Breast epithelium (tissue), 4 donors: Measurements from ENCODE around the gene PDLIM7. TPM values are rescaled to one million over a fixed set of nuclear protein-coding genes. Genes with fewer than 3 reads are reported as not detected.
A peak's percentile ranks its signal among the peaks of the same experiment; 100 is the strongest.

ENCODE experiments used
- DNase-seq, 2 donors: peaks; one replicate each; pipeline ENCODE4 v3.0.0-alpha.2; 2019; ENCODE audit warnings: low spot score in 2 of 2
- H3K27ac ChIP-seq, 2 donors: fragments of 200-600 bp; sonication (generic) in 1 of 2; one replicate each; pipeline ENCODE4 v1.5.1; 2016 to 2019; ENCODE audit warnings: mild to moderate bottlenecking in 1 of 2
- H3K27me3 ChIP-seq, 2 donors: fragments of 200-600 bp; sonication (generic) in 1 of 2; one replicate each; pipeline versions ENCODE4 v1.5.1 to v1.6.0; 2017 to 2019; ENCODE audit warnings: control low read depth in 1 of 2, mild to moderate bottlenecking in 1 of 2
- H3K36me3 ChIP-seq: fragments of 200-600 bp; one replicate; pipeline ENCODE4 v1.5.1; 2019
- H3K4me1 ChIP-seq, 2 donors: fragments of 200-600 bp; sonication (generic); one replicate each; pipeline ENCODE4 v1.5.1; 2016 to 2019; ENCODE audit warnings: control low read depth in 1 of 2
- H3K4me3 ChIP-seq, 3 donors: fragments of 200-600 bp; sonication (generic); 1 replicate in 2 of 3; 2 replicates in 1 of 3; pipeline ENCODE4 v1.5.1; 2016 to 2019; ENCODE audit warnings: mild to moderate bottlenecking in 3 of 3, moderate library complexity in 2 of 3
- H3K9me3 ChIP-seq, 2 donors: fragments of 200-600 bp; sonication (generic) in 1 of 2; one replicate each; pipeline ENCODE4 v1.5.1; 2016 to 2019; ENCODE audit warnings: control low read depth in 1 of 2
- POLR2A ChIP-seq: fragments of 450-650 bp; IDR thresholded peaks from one replicate; pipeline ENCODE4 v1.6.1; 2016; ENCODE audit warnings: antibody characterized with exemption, mild to moderate bottlenecking, moderate library complexity
- POLR2AphosphoS5 ChIP-seq, 3 donors: sonication (generic); formaldehyde crosslinking; IDR thresholded peaks; one replicate each; pipeline ENCODE4 v1.6.1; 2017; ENCODE audit warnings: antibody characterized with exemption in 3 of 3
- intact Hi-C: fragments of 100-400 bp; cut with DNase I; formaldehyde crosslinking; loops from one replicate; pipeline ENCODE4 v1.15.1; 2023; ENCODE audit warnings: low total_unique reads
- total RNA-seq, 3 donors: library from RNA; depleted of rRNA; stranded (reverse); fragments of >200 nt; gene quantifications; one replicate each; pipeline ENCODE4 v1.1.0, GENCODE V29; 2016
- TF ChIP-seq, protein P1 (sequence below), 3 donors: fragments of 450-650 bp; IDR thresholded peaks; one replicate each; pipeline ENCODE4 v1.5.1; 2016 to 2017; ENCODE audit warnings: antibody characterized with exemption in 3 of 3, mild to moderate bottlenecking in 3 of 3, moderate library complexity in 3 of 3

Gene PDLIM7
- total RNA-seq, 3 donors from 2014 or later = 17.1 to 61.9 (median 42.6) TPM

DNA sequence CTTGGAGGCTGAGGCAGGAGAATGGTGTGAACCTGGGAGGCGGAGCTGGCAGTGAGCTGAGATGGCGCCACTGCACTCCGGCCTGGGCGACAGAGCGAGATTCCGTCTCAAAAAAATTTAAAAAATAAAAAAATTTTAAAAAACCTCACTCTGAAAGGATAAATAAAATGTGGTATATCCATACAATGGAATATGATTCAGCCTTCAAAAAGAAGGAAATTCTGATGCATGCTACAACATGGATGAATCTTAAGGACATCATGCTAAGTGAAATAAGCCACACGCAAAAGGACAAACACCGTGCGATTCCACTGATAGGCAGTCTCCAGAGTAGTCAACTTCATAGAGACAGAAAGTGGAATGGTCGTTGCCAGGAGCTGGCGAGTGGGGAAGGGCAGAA lies 32.4 kb downstream of the PDLIM7 start:
- intact Hi-C loops = no loop called here
- no peak for DNase-seq
- Histone ChIP-seq H3K9me3 (no peaks in the 10 kb centered on the region), H3K27ac (no peak overlapping the region), H3K27me3 (no peaks in the 10 kb centered on the region), H3K36me3 (no peaks in the 10 kb centered on the region), H3K4me3 (no peak overlapping the region), H3K4me1 (no peaks in the 10 kb centered on the region)
- TF ChIP-seq POLR2AphosphoS5 (IDR thresholded peaks at IDR 0.05) (no peak), POLR2A (no peak)
- TF ChIP-seq, protein P1, sequence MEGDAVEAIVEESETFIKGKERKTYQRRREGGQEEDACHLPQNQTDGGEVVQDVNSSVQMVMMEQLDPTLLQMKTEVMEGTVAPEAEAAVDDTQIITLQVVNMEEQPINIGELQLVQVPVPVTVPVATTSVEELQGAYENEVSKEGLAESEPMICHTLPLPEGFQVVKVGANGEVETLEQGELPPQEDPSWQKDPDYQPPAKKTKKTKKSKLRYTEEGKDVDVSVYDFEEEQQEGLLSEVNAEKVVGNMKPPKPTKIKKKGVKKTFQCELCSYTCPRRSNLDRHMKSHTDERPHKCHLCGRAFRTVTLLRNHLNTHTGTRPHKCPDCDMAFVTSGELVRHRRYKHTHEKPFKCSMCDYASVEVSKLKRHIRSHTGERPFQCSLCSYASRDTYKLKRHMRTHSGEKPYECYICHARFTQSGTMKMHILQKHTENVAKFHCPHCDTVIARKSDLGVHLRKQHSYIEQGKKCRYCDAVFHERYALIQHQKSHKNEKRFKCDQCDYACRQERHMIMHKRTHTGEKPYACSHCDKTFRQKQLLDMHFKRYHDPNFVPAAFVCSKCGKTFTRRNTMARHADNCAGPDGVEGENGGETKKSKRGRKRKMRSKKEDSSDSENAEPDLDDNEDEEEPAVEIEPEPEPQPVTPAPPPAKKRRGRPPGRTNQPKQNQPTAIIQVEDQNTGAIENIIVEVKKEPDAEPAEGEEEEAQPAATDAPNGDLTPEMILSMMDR (IDR thresholded peaks at IDR 0.05) = no peak

DNA sequence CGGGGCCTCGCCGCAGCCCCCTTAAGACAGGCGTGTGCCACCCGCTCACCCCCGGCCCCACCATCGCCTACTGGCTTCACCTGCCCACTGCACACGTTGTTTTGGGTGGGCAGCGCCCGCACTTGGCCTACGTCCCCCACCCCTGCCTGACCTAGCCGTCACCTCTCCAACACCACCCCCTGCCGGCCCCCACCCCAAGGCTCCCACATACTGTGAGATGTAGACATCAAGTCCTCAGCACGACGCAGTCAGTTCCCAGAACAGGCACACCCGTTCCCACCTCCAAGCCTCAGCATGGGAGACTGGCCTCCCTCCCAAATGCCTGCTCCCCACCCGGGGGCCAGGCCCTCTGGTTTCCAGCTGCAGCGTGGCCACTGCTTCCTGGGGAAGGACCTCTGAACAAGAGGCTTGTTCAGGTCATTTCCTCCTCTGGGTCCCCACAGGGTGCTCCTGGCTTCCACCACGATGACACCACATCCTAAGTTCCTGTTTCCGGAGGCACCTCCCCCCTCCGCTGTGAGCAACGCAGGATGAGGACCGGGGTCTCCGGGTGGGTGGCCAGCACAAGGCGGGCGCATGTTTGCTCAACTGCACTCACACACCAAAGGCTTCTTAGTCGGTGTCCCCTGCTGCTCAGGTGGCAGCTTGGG lies 35.3 kb downstream of the PDLIM7 start:
- peak overlapping the region in 1 of 3 donors; percentile 30 for H3K4me3 ChIP-seq
- no peak for DNase-seq
- H3K27me3 ChIP-seq = no peaks in the 10 kb centered on the region
- no peaks in the 10 kb centered on the region for H3K4me1 ChIP-seq
- peak overlapping the region in 1 of 2 donors; percentile 70 for H3K27ac ChIP-seq
- intact Hi-C loops = no loop called here
- no peaks in the 10 kb centered on the region for H3K36me3 ChIP-seq
- H3K9me3 ChIP-seq = no peaks in the 10 kb centered on the region
- peak in 1 of 3 donors; percentile 18 for TF ChIP-seq POLR2AphosphoS5 (IDR thresholded peaks at IDR 0.05)
- TF ChIP-seq, protein P1 (IDR thresholded peaks at IDR 0.05) = no peak
- TF ChIP-seq POLR2A = no peak

DNA sequence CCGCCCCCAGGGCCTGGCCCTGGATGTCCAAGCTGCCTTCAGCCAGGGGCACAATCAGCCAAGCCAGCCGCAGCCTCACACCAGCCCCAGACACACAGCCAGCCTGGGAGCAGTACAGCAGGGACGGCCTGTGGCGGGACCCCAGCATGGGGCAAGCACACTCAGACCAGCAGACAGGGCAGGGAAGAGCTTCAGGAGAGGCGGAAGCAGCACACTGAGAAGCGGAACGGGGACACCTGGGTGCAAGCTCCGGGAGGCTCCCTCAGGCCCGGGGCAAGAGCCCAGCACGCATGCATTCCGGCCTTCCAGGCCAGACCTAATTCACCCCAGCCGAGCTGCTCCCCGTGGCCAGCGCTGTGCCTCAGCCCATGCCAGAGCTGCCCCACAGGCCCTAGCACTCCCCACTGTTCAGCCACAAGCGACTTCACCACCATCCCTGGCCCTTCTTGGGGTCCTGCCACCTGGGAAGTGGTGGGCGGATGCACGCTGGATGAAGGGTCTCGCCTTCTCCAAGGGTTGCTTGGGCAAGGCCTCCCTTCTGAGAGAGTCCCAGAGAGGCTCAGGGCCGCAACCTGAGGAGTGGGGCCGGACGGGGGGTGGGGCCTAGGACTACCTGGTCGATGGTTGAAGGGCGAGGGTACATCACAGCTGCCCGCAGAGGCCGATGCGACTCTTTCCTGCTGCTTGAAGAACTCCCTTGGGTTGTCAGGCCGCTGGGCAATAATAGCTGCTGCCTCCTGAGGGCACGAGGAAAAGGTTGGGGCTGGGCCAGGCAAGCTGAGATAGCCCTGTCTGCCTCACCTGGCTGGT lies 37.4 kb downstream of the PDLIM7 start:
- no peak overlapping the region for H3K27ac ChIP-seq
- intact Hi-C loops = loop anchor here (10.0 kb wide), 1 partner anchor 345 kb away; no protein-coding TSS in a partner anchor
- no peaks in the 10 kb centered on the region for H3K36me3 ChIP-seq
- TF ChIP-seq, protein P1 (IDR thresholded peaks at IDR 0.05) = no peak
- TF ChIP-seq POLR2A (no peak), POLR2AphosphoS5 (IDR thresholded peaks at IDR 0.05) (no peak)
- no peaks in the 10 kb centered on the region for H3K4me1 ChIP-seq
- DNase-seq = no peak
- H3K27me3 ChIP-seq = no peaks in the 10 kb centered on the region
- H3K9me3 ChIP-seq = no peaks in the 10 kb centered on the region
- no peak overlapping the region for H3K4me3 ChIP-seq

DNA sequence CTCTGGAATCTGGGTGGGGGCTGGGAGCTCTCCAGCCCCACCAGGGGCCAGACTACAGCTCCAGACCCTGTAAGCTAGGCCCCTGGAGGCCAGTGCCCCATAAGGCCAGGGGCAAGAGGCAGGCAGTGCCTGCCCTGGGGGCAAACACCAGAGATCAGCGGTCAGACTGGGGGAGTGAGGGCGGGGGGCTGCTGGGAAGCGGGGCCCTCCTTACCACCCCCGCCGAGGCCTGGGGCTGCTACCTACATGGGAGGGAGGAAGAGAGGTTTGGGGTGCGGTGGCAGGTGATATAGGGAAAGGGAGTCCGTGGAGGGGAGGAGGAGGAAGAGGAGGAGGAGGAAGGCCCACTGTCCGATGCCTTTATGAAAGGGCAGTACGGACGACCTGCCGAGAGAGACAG lies 38.0 kb downstream of the PDLIM7 start:
- intact Hi-C loops = loop anchor here (10.0 kb wide), 1 partner anchor 345 kb away; no protein-coding TSS in a partner anchor
- DNase-seq = no peak
- no peak for TF ChIP-seq POLR2AphosphoS5 (IDR thresholded peaks at IDR 0.05)
- TF ChIP-seq POLR2A = no peak
- H3K27me3 ChIP-seq = no peaks in the 10 kb centered on the region
- no peaks in the 10 kb centered on the region for H3K9me3 ChIP-seq
- no peaks in the 10 kb centered on the region for H3K36me3 ChIP-seq
- no peak overlapping the region for H3K4me3 ChIP-seq
- H3K4me1 ChIP-seq = no peaks in the 10 kb centered on the region
- no peak overlapping the region for H3K27ac ChIP-seq

DNA sequence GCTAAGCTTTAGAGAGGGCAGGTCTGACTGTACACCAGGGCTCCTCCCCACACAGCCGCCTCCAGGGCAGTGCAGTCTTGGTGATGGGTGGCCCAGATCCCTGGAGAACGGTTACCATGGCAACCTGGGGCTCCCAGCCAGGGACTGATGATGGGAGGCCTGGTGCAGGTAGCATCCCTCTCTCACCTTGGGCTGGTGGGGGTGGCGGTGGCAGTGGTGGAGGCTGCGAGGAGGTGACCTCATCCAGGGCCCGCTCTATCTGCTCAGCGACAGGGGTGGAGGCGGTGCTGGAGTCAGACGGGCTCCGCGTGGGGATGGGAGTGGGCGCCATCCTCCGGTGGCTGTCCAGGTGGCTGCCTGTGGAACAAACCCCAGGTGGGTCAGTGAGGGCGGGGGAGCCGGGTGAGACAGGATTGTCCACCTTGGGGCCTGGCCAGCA lies 38.5 kb downstream of the PDLIM7 start:
- Histone ChIP-seq H3K4me3 (no peak overlapping the region), H3K9me3 (no peaks in the 10 kb centered on the region), H3K27ac (no peak overlapping the region), H3K27me3 (no peaks in the 10 kb centered on the region), H3K4me1 (no peaks in the 10 kb centered on the region), H3K36me3 (no peaks in the 10 kb centered on the region)
- DNase-seq = no peak
- intact Hi-C loops = loop anchor here (10.0 kb wide), 1 partner anchor 344 kb away; no protein-coding TSS in a partner anchor
- TF ChIP-seq, protein P1 (IDR thresholded peaks at IDR 0.05) = no peak
- TF ChIP-seq POLR2A (no peak), POLR2AphosphoS5 (IDR thresholded peaks at IDR 0.05) (no peak)
